HEK293T (cell line): Measurements from ENCODE around the gene SLC28A1.

Experiments used
- CTCF ChIA-PET: fragments of 350-600 bp; formaldehyde crosslinking; extraction: SDS; loops from one replicate; lab custom pipeline; 2021; ENCODE audit warnings: antibody characterized with exemption, inconsistent platforms; lab: Yijun Ruan, JAX
- POLR2A ChIA-PET: fragments of 350-600 bp; formaldehyde crosslinking; extraction: SDS; loops from one replicate; lab custom pipeline; 2020; ENCODE audit warnings: antibody characterized with exemption, inconsistent platforms; lab: Yijun Ruan, JAX
- DNase-seq: peaks from one replicate; pipeline ENCODE4 v3.0.0; 2012; ENCODE audit warnings: mixed read lengths; ENCODE audit errors: extremely low spot score
- ARNT ChIP-seq: fragments of 450-650 bp; IDR thresholded peaks from 2 replicates; pipeline ENCODE4 v1.6.1; 2017; ENCODE audit warnings: mild to moderate bottlenecking
- BHLHE40 ChIP-seq: fragments of 450-650 bp; IDR thresholded peaks from 2 replicates; pipeline ENCODE4 v1.6.1; 2016; ENCODE audit warnings: mild to moderate bottlenecking, moderate library complexity, borderline replicate concordance
- CTBP1 ChIP-seq: fragments of 450-650 bp; IDR thresholded peaks from 2 replicates; pipeline ENCODE4 v1.6.1; 2016; ENCODE audit warnings: borderline replicate concordance
- ELF4 ChIP-seq: fragments of 450-650 bp; IDR thresholded peaks from 2 replicates; pipeline ENCODE4 v1.6.1; 2017; ENCODE audit warnings: antibody characterized with exemption
- FOXA1 ChIP-seq: fragments of 450-650 bp; IDR thresholded peaks from 2 replicates; pipeline ENCODE4 v1.6.1; 2016; ENCODE audit warnings: mild to moderate bottlenecking
- FOXK2 ChIP-seq: fragments of 450-650 bp; IDR thresholded peaks from 2 replicates; pipeline ENCODE4 v1.6.1; 2016; ENCODE audit warnings: mild to moderate bottlenecking
- FOXM1 ChIP-seq: fragments of 450-650 bp; IDR thresholded peaks from 2 replicates; pipeline ENCODE4 v1.6.1; 2017; ENCODE audit warnings: mild to moderate bottlenecking, borderline replicate concordance
- HDGF ChIP-seq: fragments of 450-650 bp; IDR thresholded peaks from 2 replicates; pipeline ENCODE4 v1.6.1; 2017; ENCODE audit warnings: antibody characterized with exemption, borderline replicate concordance
- L3MBTL2 ChIP-seq: fragments of 450-650 bp; conservative IDR thresholded peaks from 2 replicates; pipeline ENCODE4 v1.6.1; 2016; ENCODE audit warnings: mild to moderate bottlenecking
- LEF1 ChIP-seq: fragments of 450-650 bp; IDR thresholded peaks from 2 replicates; pipeline ENCODE4 v1.6.1; 2017; ENCODE audit warnings: mild to moderate bottlenecking, borderline replicate concordance
- NFRKB ChIP-seq: fragments of 450-650 bp; IDR thresholded peaks from 2 replicates; pipeline ENCODE4 v1.6.1; 2016; ENCODE audit warnings: mild to moderate bottlenecking, moderate library complexity
- PKNOX1 ChIP-seq: fragments of 450-650 bp; IDR thresholded peaks from 2 replicates; pipeline ENCODE4 v1.6.1; 2016
- SP1 ChIP-seq: fragments of 450-650 bp; IDR thresholded peaks from 2 replicates; pipeline ENCODE4 v1.6.1; 2017
- SUZ12 ChIP-seq: fragments of 450-650 bp; IDR thresholded peaks from 2 replicates; pipeline ENCODE4 v1.6.1; 2016; ENCODE audit warnings: mild to moderate bottlenecking
- TARDBP ChIP-seq: fragments of 450-650 bp; IDR thresholded peaks from 2 replicates; pipeline ENCODE4 v1.6.1; 2016
- ZNF384 ChIP-seq: fragments of 450-650 bp; IDR thresholded peaks from 2 replicates; pipeline ENCODE4 v1.6.1; 2016

SLC28A1 gene

GRCh38 chr15:84858231-84858630 lies 26.2 kb upstream of the SLC28A1 start:
- ChIA-PET POLR2A (no interaction called here), CTCF (no interaction called here)
- DNase-seq = no peak
- no peak for TF ChIP-seq HDGF
- no peak for TF ChIP-seq ZNF384
- TF ChIP-seq FOXM1 = no peak
- no peak for TF ChIP-seq PKNOX1
- TF ChIP-seq ELF4 = no peak
- no peak for TF ChIP-seq BHLHE40
- no peak for TF ChIP-seq SP1

DNA sequence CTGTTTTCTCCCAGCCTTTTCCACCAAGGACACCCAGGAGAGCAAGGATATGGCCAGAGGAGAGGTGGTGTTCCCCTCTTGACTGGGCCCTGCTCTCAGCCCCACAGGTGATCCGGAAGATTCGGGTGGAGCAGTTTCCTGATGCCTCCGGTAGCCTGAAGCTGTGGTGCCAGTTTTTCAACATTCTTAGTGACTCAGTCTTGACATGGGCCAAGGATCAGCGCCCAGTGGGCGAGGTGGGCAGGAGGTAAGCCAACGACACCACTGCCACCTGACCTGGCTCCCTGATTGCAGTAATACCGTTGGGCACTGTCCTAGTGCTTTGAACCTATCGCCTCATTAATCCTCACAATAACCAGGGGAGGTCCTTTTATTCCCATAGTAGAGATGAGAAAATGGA lies 25.3 kb upstream of the SLC28A1 start:
- DNase-seq = no peak
- TF ChIP-seq TARDBP (no peak), FOXM1 (no peak), HDGF (no peak), L3MBTL2 (no peak), NFRKB (no peak), FOXA1 (no peak), PKNOX1 (no peak), BHLHE40 (no peak)
- ChIA-PET POLR2A (no interaction called here), CTCF (no interaction called here)

DNA sequence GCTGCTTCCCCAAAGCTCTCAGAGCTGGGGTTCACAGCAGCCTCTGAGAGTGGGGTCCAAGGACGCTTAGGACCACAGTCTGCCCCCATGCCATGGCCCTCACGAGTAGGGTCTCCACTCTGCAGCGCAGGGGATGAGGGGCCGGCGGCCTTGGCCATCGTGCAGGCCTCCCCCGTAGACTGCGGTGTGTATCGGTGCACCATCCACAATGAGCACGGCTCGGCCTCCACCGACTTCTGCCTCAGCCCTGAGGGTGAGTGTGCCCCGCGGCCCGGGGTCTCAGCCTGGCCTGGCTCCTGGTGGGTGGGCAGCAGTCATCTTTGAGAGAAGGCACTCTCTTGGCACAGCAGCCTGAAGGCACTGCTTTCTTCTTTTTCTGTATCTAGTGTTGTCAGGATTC lies 24.8 kb upstream of the SLC28A1 start:
- POLR2A ChIA-PET = no interaction called here
- CTCF ChIA-PET = no interaction called here
- no peak for DNase-seq
- no peak for TF ChIP-seq LEF1
- no peak for TF ChIP-seq FOXM1
- no peak for TF ChIP-seq SP1
- TF ChIP-seq CTBP1 = no peak
- no peak for TF ChIP-seq FOXA1
- TF ChIP-seq ZNF384 = no peak
- no peak for TF ChIP-seq TARDBP
- TF ChIP-seq FOXK2 = no peak
- no peak for TF ChIP-seq NFRKB
- TF ChIP-seq PKNOX1 = no peak
- no peak for TF ChIP-seq ARNT

DNA sequence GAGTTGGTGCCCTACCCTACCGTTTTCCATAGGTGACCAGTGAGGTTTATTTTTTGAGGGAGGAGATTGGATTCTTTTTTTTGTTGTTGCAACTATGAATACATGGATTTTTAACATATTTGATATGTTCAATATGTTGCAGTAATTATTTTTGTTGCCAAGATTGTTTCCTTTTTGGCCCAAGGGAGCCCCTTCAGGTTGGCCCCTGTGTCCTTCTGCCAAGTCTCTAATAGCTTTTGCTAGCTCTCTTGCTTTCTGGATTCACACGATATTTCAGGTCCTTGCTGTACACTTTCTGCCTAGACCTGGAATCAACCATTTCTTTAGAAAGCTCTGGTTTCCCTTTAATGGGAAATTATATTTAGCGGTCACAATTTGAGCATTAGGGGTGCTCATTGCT lies 22.7 kb upstream of the SLC28A1 start:
- ChIA-PET POLR2A (no interaction called here), CTCF (no interaction called here)
- TF ChIP-seq ELF4 = no peak
- TF ChIP-seq FOXA1 = no peak
- no peak for TF ChIP-seq L3MBTL2
- no peak for TF ChIP-seq HDGF
- TF ChIP-seq FOXK2 = no peak
- no peak for TF ChIP-seq ARNT
- no peak for TF ChIP-seq CTBP1
- no peak for TF ChIP-seq ZNF384
- no peak for TF ChIP-seq TARDBP
- no peak for TF ChIP-seq FOXM1
- no peak for TF ChIP-seq LEF1
- no peak for TF ChIP-seq SP1
- no peak for TF ChIP-seq BHLHE40
- TF ChIP-seq NFRKB = no peak
- no peak for TF ChIP-seq SUZ12
- TF ChIP-seq PKNOX1 = no peak
- no peak for DNase-seq

DNA sequence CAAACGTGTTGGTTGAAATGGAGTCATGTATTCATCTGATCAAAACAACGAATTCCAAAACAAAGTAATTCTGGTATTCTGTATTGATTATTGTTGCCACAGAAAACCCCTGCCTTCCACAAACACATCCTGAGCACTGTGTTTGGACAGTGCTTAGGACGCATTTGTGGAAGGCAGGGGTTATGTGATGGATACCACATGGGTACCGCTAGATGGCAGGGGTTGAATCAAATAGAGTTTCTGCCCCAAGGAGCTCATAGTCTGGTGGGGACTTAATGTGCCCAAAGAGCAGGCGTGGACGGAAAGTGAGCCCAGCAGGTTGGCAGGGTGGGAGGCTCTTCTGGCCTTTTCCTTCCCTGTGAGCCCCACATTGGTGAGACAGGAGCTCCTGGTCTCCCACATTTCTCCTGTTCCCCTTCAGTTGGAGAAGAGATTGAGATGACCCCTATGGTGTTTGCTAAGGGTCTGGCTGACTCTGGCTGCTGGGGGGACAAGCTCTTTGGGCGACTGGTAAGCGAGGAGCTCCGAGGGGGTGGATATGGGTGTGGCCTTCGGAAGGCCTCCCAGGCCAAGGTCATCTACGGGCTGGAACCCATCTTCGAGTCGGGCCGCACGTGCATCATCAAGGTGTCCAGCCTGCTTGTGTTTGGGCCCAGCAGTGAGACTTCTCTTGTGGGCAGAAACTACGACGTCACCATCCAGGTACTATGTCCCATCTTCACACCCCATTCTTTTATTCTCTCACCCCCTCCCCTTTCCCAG lies 22.1 kb upstream of the SLC28A1 start:
- DNase-seq = no peak
- TF ChIP-seq FOXK2 = no peak
- ChIA-PET CTCF (no interaction called here), POLR2A (no interaction called here)

DNA sequence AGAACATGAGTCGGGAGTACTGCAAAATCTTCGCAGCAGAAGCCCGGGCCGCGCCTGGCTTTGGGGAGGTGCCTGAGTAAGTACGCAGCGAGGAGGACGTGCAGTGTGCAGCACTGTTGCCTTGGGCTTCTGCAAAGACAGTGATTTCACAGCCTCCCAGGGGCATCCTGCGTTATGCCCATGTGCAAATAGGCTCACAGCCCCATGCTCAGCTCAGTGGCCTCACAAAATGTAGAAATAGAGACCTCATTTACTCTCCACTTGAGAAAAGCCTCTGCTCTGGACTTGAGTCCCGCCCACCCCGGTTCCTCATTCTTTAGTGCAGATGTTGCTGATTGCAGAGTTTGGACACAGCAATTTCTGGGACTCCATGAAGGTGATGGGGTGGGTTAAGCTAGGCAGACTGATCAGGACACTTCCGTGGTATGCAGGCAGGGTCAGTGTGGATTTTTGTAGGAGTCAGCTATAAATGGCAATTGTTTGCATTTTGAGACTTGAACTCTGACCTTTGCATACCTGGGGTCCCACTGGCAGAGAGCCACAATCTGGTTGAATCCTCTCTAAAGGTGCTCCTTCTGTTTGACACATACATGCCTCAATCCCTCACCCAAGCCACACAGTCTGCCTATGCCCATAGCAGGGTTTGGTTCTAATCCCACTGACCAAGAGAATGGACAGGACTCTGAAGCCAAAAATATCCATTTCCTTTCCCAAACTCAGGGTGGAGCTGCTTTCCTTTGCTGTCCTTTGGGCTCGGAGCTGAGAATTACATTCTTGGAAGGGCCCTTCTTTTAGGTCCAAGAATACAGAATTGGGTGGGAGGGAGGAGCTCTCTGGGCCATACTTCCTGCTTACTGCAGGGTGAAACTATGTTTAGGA lies 20.7 kb upstream of the SLC28A1 start:
- DNase-seq = no peak
- POLR2A ChIA-PET = no interaction called here
- CTCF ChIA-PET = interaction anchor here (0.6 to 1.6 kb wide), 2 partner anchors 12 to 15 kb away, joined by 3 to 7 read pairs; no protein-coding TSS in a partner anchor
- TF ChIP-seq TARDBP = no peak
- TF ChIP-seq SUZ12 = no peak
